ENCODE measurements around the gene KRTAP2-3. TPM values are rescaled to one million over a fixed set of nuclear protein-coding genes. Genes with fewer than 3 reads are reported as not detected.
"Not testable (repeated sequence)": the region's sequence is repeated elsewhere in the genome, so short reads cannot be mapped to it uniquely, and the experiment has no call there.

KRTAP2-3 gene
- total RNA-seq, 3 donors from 2014 or later (not counting 1 experiment from before 2014, with no cell fraction given): not detected

DNA sequence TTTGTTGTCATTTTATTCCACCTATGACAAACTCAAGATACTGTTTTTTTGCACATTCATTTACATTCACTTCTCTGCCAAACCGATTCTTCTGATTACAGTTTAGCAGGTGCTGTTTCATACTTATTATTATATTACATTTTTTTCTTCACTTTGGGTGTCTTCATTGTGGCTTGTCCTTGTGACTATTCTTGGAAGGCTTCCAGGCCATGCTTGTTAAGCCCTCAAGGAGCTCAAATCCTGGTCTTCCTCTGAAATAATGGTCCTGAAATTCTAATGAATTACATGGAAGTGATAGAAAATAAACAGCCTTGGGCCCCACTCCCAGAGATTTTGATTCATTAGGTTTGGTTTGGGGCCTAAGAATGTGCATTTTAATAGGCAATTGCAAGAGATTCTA lies 4.4 kb upstream of the KRTAP2-3 start:
- Mint-ChIP-seq H3K9me3 (no peaks in the 10 kb centered on the region), H3K27ac (no peak overlapping the region), H3K4me1 (no peaks in the 10 kb centered on the region), H3K4me3 (no peak overlapping the region), H3K27me3 (ENCODE audit: low read depth in 2 of 2) (peaks cover 7 to 19% of the 10 kb centered on the region in 2 donors), H3K36me3 (no peaks in the 10 kb centered on the region)
- ATAC-seq: no peak
- TF ChIP-seq, protein P1, sequence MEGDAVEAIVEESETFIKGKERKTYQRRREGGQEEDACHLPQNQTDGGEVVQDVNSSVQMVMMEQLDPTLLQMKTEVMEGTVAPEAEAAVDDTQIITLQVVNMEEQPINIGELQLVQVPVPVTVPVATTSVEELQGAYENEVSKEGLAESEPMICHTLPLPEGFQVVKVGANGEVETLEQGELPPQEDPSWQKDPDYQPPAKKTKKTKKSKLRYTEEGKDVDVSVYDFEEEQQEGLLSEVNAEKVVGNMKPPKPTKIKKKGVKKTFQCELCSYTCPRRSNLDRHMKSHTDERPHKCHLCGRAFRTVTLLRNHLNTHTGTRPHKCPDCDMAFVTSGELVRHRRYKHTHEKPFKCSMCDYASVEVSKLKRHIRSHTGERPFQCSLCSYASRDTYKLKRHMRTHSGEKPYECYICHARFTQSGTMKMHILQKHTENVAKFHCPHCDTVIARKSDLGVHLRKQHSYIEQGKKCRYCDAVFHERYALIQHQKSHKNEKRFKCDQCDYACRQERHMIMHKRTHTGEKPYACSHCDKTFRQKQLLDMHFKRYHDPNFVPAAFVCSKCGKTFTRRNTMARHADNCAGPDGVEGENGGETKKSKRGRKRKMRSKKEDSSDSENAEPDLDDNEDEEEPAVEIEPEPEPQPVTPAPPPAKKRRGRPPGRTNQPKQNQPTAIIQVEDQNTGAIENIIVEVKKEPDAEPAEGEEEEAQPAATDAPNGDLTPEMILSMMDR (IDR thresholded peaks at IDR 0.05): no peak
- no peak for DNase-seq
- H3K4me1 ChIP-seq (ENCODE audit: control insufficient read depth, insufficient read depth, low read length): no peaks in the 10 kb centered on the region
- intact Hi-C loops (cut with micrococcal nuclease): no loop called here
- no peaks in the 10 kb centered on the region for H3K9me3 ChIP-seq (ENCODE audit: control insufficient read depth, insufficient read depth, low read length)
- WGBS (ENCODE audit: insufficient coverage): no CpG with 5 or more reads among the region's 1 CpG
- H3K27ac ChIP-seq (ENCODE audit: low read length): no peak overlapping the region
- no peaks in the 10 kb centered on the region for H3K27me3 ChIP-seq (ENCODE audit: control insufficient read depth, insufficient read depth, low read length)
- no peaks in the 10 kb centered on the region for H3K36me3 ChIP-seq (ENCODE audit: control insufficient read depth, insufficient read depth, low read length)
- no peak overlapping the region for H3K4me3 ChIP-seq (ENCODE audit: low read length)

DNA sequence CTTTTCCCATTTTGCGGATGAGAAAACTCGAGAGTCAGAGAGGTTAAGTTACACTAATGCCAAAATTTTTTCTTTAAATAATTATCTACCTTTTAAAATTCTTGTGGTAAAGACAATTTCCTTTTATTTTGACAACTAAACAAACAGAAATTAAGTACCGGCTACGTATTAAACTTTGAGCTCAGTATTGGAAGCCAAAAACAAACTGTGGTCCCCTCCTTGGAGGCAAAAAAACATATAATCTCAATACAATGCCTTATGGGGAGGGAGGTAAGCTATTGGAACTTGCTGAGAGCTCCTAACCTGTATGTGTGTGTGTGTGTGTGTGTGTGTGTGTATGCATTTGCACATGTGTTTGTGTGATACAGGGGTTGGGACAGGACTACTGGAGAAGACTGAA lies 3.5 kb upstream of the KRTAP2-3 start:
- H3K36me3 Mint-ChIP-seq: no peaks in the 10 kb centered on the region
- Histone ChIP-seq H3K4me1 (ENCODE audit: control insufficient read depth, insufficient read depth, low read length) (no peaks in the 10 kb centered on the region), H3K36me3 (ENCODE audit: control insufficient read depth, insufficient read depth, low read length) (no peaks in the 10 kb centered on the region), H3K27me3 (ENCODE audit: control insufficient read depth, insufficient read depth, low read length) (no peaks in the 10 kb centered on the region), H3K4me3 (ENCODE audit: low read length) (no peak overlapping the region), H3K9me3 (ENCODE audit: control insufficient read depth, insufficient read depth, low read length) (no peaks in the 10 kb centered on the region), H3K27ac (ENCODE audit: low read length) (no peak overlapping the region)
- TF ChIP-seq, protein P1 (IDR thresholded peaks at IDR 0.05): no peak
- DNase-seq (no peak), ATAC-seq (no peak)
- H3K4me3 Mint-ChIP-seq: no peak overlapping the region
- H3K9me3 Mint-ChIP-seq: no peaks in the 10 kb centered on the region
- no peak overlapping the region for H3K27ac Mint-ChIP-seq
- no peaks in the 10 kb centered on the region for H3K4me1 Mint-ChIP-seq
- H3K27me3 Mint-ChIP-seq (ENCODE audit: low read depth in 2 of 2): peaks cover 9 to 28% of the 10 kb centered on the region in 2 donors
- no CpG with 5 or more reads among the region's 4 CpGs for WGBS (ENCODE audit: insufficient coverage)
- intact Hi-C loops (cut with micrococcal nuclease): no loop called here

DNA sequence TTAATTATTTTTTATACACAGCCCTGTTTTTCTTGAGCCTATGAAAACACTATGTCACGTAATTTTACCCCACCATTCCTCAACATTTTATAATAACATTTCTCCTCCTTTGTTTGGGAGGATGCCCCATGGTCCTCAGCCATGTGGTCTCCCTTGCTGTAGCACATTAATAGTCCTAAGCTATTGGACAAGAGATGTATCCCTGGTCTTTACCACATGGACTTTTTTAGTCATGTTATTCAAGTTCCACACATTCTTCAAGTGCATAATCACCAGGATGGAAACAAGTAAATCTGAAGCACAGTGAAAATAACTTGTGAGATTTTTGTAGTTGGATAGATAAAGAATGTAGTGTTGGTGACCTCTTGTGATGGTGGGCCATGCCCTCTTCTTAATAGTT lies 2.0 kb upstream of the KRTAP2-3 start:
- H3K9me3 Mint-ChIP-seq: peaks cover 2 to 3% of the 10 kb centered on the region in 2 donors

DNA sequence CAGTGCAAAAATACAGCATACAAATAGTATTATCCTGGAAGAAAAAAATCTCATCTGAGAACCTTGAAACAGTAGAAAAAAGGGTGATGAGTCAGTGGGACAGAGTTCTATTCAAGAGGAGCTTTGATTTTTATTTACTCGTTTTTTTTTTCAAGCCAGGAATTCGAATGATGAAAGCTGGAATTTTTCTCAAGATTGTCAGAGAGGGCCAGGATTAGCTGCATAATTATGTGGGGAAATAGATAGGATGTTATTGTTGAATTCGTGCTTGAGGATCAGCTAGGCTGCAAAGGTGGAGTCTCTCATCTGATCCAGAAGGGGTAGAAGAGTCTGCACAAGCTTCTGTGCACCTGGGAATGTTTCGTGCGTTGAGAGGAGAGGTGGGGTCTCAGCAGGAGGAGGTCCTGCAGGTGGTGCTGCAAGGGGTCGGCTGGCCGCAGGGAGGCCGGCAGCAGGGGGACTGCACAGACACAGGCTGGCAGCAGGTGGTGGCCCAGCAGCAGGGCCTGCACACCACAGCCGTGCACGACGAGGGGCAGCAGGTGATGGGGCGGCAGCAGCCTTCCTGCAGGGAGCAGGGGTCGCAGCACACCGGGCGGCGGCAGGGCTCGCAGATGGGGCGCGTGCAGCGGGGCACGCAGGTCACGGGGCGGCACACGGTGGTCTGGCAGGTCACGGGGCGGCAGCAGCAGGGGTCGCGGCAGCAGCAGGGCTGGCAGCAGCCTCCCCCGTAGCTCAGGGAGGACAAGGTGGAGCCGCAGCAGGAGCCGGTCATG lies 450 bp downstream of the KRTAP2-3 start:
- intact Hi-C loops (cut with micrococcal nuclease); H3K36me3 ChIP-seq (ENCODE audit: control insufficient read depth, insufficient read depth, low read length); H3K27me3 ChIP-seq (ENCODE audit: control insufficient read depth, insufficient read depth, low read length); H3K27ac ChIP-seq (ENCODE audit: low read length); H3K27ac Mint-ChIP-seq; H3K4me3 ChIP-seq (ENCODE audit: low read length); DNase-seq; H3K4me1 ChIP-seq (ENCODE audit: control insufficient read depth, insufficient read depth, low read length); H3K9me3 ChIP-seq (ENCODE audit: control insufficient read depth, insufficient read depth, low read length); ATAC-seq; H3K4me3 Mint-ChIP-seq; H3K9me3 Mint-ChIP-seq; H3K36me3 Mint-ChIP-seq; H3K4me1 Mint-ChIP-seq: not testable (repeated sequence)
- WGBS (ENCODE audit: insufficient coverage): 59% methylated on average over 11 of the region's 31 CpGs
- peaks cover 14 to 46% of the 10 kb centered on the region in 2 donors for H3K27me3 Mint-ChIP-seq (ENCODE audit: low read depth in 2 of 2)

More for the DNA sequence above, 2.0 kb upstream of the KRTAP2-3 start:
- Mint-ChIP-seq H3K36me3 (no peaks in the 10 kb centered on the region), H3K27me3 (ENCODE audit: low read depth in 2 of 2) (peaks cover 14 to 38% of the 10 kb centered on the region in 2 donors), H3K4me3 (no peak overlapping the region), H3K4me1 (no peaks in the 10 kb centered on the region), H3K27ac (no peak overlapping the region)
- no peak for ATAC-seq
- WGBS (ENCODE audit: insufficient coverage): 100% methylated on average over 1 of the region's 1 CpG
- no peaks in the 10 kb centered on the region for H3K27me3 ChIP-seq (ENCODE audit: control insufficient read depth, insufficient read depth, low read length)
- DNase-seq: no peak
- TF ChIP-seq, protein P1 (IDR thresholded peaks at IDR 0.05): no peak
- no peak overlapping the region for H3K4me3 ChIP-seq (ENCODE audit: low read length)
- no peaks in the 10 kb centered on the region for H3K4me1 ChIP-seq (ENCODE audit: control insufficient read depth, insufficient read depth, low read length)
- H3K27ac ChIP-seq (ENCODE audit: low read length): no peak overlapping the region
- no peaks in the 10 kb centered on the region for H3K36me3 ChIP-seq (ENCODE audit: control insufficient read depth, insufficient read depth, low read length)
- intact Hi-C loops (cut with micrococcal nuclease): no loop called here
- no peaks in the 10 kb centered on the region for H3K9me3 ChIP-seq (ENCODE audit: control insufficient read depth, insufficient read depth, low read length)

All from natural killer cell (primary cell).